Activated naive CD8-positive, alpha-beta T cell (primary cell): Measurements from ENCODE around the gene SMC6.
A peak's percentile ranks its signal among the peaks of the same experiment; 100 is the strongest.

Experiments
- H3K27ac Mint-ChIP-seq: one replicate; pipeline ENCODE4 v1.8.0; 2021; ENCODE audit warnings: mixed read lengths
- H3K27me3 Mint-ChIP-seq: one replicate; pipeline ENCODE4 v1.8.0; 2021; ENCODE audit warnings: mixed read lengths
- H3K36me3 Mint-ChIP-seq: one replicate; pipeline ENCODE4 v1.8.0; 2021; ENCODE audit warnings: mixed read lengths
- H3K4me1 Mint-ChIP-seq: one replicate; pipeline ENCODE4 v1.8.0; 2021; ENCODE audit warnings: low read depth, mixed read lengths
- H3K4me3 Mint-ChIP-seq: one replicate; pipeline ENCODE4 v1.8.0; 2021; ENCODE audit warnings: mild to moderate bottlenecking, mixed read lengths
- H3K9me3 Mint-ChIP-seq: one replicate; pipeline ENCODE4 v1.8.0; 2021; ENCODE audit warnings: low read depth, mixed read lengths

SMC6 gene, protein sequence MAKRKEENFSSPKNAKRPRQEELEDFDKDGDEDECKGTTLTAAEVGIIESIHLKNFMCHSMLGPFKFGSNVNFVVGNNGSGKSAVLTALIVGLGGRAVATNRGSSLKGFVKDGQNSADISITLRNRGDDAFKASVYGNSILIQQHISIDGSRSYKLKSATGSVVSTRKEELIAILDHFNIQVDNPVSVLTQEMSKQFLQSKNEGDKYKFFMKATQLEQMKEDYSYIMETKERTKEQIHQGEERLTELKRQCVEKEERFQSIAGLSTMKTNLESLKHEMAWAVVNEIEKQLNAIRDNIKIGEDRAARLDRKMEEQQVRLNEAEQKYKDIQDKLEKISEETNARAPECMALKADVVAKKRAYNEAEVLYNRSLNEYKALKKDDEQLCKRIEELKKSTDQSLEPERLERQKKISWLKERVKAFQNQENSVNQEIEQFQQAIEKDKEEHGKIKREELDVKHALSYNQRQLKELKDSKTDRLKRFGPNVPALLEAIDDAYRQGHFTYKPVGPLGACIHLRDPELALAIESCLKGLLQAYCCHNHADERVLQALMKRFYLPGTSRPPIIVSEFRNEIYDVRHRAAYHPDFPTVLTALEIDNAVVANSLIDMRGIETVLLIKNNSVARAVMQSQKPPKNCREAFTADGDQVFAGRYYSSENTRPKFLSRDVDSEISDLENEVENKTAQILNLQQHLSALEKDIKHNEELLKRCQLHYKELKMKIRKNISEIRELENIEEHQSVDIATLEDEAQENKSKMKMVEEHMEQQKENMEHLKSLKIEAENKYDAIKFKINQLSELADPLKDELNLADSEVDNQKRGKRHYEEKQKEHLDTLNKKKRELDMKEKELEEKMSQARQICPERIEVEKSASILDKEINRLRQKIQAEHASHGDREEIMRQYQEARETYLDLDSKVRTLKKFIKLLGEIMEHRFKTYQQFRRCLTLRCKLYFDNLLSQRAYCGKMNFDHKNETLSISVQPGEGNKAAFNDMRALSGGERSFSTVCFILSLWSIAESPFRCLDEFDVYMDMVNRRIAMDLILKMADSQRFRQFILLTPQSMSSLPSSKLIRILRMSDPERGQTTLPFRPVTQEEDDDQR

DNA sequence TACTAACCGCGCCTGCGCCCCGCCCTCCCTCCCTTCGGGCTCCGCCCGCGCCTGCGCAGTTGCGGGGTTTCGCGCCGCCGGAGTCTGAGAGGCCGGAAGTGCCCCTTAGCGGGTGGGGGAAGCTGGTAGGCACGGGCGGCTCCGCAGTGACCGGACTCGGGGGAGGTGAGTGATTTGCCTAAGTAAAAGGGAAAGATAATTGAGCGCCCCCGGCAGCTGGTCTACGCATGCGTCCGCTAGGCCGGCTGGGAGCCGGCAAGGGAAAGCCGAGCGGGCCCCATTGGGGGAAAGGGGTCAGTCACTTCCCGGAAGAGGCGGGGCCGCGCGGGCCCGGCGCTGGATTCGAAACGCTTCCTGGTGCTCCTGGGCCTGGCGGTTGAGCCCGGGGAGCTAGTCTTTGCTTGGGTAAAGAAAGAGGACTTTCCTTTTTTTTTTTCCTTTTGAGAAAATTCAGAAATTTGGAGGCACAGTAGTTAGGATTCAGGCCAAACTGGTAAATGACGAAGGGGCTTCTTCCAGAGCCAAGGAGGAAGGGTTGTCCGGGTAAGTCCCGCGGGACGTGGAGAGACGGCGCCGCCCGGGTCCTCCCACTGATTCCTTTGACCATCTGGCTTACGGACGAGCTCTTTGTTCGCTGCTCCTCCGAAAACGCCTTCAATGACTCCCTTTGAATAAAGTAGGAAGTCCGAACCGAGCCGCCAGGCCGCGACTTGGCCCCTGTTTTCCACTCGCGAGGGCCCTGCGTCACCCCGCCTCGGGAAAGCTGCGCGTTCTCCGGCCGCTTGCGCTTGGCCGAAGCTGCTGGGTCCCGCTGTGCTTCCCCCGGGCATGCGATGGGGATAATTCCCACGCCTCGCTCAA is at the start of gene SMC6, which contains the start of gene GEN1:
Gene SMC6 (minus strand): TSS at position 8 of the 861 bp plus-strand sequence. CDS start 7,864 bp downstream, outside the sequence.
Gene GEN1 (plus strand): TSS at position 336 of the 861 bp plus-strand sequence. CDS start 5,806 bp downstream, outside the sequence.
- peaks cover 28% of the 10 kb centered on the region for H3K4me1 Mint-ChIP-seq
- H3K27ac Mint-ChIP-seq = peak within 1 kb of the TSS; percentile 95
- no peaks in the 10 kb centered on the region for H3K27me3 Mint-ChIP-seq
- no peaks in the 10 kb centered on the region for H3K9me3 Mint-ChIP-seq
- H3K36me3 Mint-ChIP-seq = no peaks in the 10 kb centered on the region
- peak within 1 kb of the TSS; percentile 95 for H3K4me3 Mint-ChIP-seq

DNA sequence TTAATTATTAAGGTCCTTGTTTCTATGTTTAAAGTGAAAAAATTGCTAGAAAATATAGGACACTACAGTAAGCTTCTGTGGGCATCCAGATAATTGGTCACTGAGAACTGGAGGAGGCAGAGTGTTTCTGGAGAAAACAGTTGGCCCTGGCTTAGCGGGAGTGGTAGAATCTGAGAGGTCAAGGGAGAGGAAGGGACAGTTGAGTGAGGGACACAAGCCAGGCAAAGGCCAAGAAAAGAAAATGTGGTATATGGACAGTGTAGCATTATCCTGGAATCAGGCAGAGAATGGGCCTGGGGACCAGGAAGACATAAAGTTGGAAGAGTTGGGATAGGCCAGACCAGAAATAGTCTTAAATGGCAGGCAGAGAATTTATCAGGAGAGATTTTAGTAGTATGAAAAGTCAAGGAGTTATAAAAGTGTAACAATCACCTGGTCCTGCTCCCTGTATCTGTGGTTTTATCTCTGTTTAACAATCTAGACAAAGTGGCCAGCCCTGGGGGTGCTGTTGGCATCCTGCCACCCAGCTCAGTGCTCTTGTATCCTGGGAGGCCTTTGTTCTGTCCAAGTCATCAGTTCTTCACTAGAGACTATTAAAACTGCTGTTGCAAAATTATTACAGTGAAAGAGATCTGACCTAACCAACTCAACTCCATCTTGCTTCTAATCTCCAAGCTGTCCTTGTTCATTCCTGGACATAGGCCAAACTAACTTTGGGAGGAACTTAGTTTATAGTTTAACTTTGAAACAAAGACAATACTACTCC is 47.3 kb upstream of the SMC6 start:
- H3K27ac Mint-ChIP-seq = no peak overlapping the region
- no peaks in the 10 kb centered on the region for H3K9me3 Mint-ChIP-seq
- H3K4me3 Mint-ChIP-seq = no peak overlapping the region
- peaks cover 4% of the 10 kb centered on the region for H3K27me3 Mint-ChIP-seq
- H3K36me3 Mint-ChIP-seq = no peaks in the 10 kb centered on the region
- no peaks in the 10 kb centered on the region for H3K4me1 Mint-ChIP-seq

DNA sequence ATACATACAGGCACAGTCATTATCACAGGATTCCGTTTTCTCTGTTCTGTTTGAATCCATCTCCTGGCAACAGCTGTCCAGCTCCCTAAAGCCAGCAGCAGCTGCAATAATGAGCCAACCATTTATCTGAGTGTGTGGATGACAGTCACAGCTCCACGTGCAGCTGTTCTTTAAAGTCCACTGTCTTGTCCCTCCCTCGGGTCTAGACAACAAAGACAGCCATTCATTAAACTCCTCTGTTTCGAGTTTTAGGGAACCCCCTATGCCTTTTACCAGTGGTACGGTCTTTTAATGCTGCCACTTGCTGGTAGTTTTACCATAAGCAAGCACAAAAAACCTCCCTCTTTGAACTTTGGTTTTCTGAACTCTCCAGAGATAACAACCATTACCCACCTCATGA is 46.6 kb upstream of the SMC6 start:
- no peak overlapping the region for H3K4me3 Mint-ChIP-seq
- no peaks in the 10 kb centered on the region for H3K4me1 Mint-ChIP-seq
- no peaks in the 10 kb centered on the region for H3K9me3 Mint-ChIP-seq
- no peak overlapping the region for H3K27ac Mint-ChIP-seq
- peaks cover 5% of the 10 kb centered on the region for H3K27me3 Mint-ChIP-seq
- no peaks in the 10 kb centered on the region for H3K36me3 Mint-ChIP-seq

- Mint-ChIP-seq H3K9me3 (no peaks in the 10 kb centered on the region), H3K27ac (no peak overlapping the region), H3K4me3 (no peak overlapping the region), H3K4me1 (no peaks in the 10 kb centered on the region), H3K36me3 (no peaks in the 10 kb centered on the region), H3K27me3 (peaks cover 8% of the 10 kb centered on the region)
Observed at GRCh38 chr2:17799301-17800120, 45.9 kb upstream of the SMC6 start.

- Mint-ChIP-seq H3K27me3 (peaks cover 8% of the 10 kb centered on the region), H3K4me3 (no peak overlapping the region), H3K27ac (no peak overlapping the region), H3K9me3 (no peaks in the 10 kb centered on the region), H3K36me3 (no peaks in the 10 kb centered on the region), H3K4me1 (no peaks in the 10 kb centered on the region)
Observed at GRCh38 chr2:17798338-17798737, 44.7 kb upstream of the SMC6 start.

GRCh38 chr2:17795309-17795708 is 41.7 kb upstream of the SMC6 start:
- no peaks in the 10 kb centered on the region for H3K36me3 Mint-ChIP-seq
- H3K27me3 Mint-ChIP-seq = peaks cover 21% of the 10 kb centered on the region
- H3K4me3 Mint-ChIP-seq = no peak overlapping the region
- no peaks in the 10 kb centered on the region for H3K4me1 Mint-ChIP-seq
- no peak overlapping the region for H3K27ac Mint-ChIP-seq
- H3K9me3 Mint-ChIP-seq = no peaks in the 10 kb centered on the region

- Mint-ChIP-seq H3K4me1 (no peaks in the 10 kb centered on the region), H3K27me3 (peaks cover 21% of the 10 kb centered on the region), H3K27ac (no peak overlapping the region), H3K9me3 (no peaks in the 10 kb centered on the region), H3K36me3 (no peaks in the 10 kb centered on the region), H3K4me3 (no peak overlapping the region)
Observed at GRCh38 chr2:17793803-17794354, 40.3 kb upstream of the SMC6 start.

DNA sequence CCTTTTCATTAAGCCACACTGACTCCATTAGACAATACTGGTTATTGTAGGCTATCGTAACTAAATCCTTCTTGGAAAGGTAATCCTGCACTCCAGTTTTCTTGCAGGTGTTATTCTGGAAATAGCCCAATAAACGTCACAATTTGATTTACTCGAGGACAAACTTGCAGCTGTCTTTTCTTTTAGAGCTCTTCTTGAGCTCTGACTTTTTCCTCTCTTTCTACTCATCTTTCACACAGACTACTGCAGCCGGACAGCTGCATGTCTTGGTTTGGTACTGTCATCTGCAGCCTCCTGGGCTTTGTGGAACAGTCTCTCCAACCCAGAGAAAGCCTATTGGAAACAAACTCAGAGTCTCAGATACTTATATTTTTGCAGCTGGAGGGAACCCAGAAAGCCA is 39.7 kb upstream of the SMC6 start:
- Mint-ChIP-seq H3K36me3 (no peaks in the 10 kb centered on the region), H3K4me3 (no peak overlapping the region), H3K4me1 (no peaks in the 10 kb centered on the region), H3K27ac (no peak overlapping the region), H3K27me3 (peaks cover 21% of the 10 kb centered on the region), H3K9me3 (no peaks in the 10 kb centered on the region)

- H3K4me3 Mint-ChIP-seq = no peak overlapping the region
- no peak overlapping the region for H3K27ac Mint-ChIP-seq
- no peaks in the 10 kb centered on the region for H3K4me1 Mint-ChIP-seq
- H3K36me3 Mint-ChIP-seq = no peaks in the 10 kb centered on the region
- H3K27me3 Mint-ChIP-seq = peaks cover 19% of the 10 kb centered on the region
- H3K9me3 Mint-ChIP-seq = no peaks in the 10 kb centered on the region
Observed at GRCh38 chr2:17792515-17792914, 38.9 kb upstream of the SMC6 start.

DNA sequence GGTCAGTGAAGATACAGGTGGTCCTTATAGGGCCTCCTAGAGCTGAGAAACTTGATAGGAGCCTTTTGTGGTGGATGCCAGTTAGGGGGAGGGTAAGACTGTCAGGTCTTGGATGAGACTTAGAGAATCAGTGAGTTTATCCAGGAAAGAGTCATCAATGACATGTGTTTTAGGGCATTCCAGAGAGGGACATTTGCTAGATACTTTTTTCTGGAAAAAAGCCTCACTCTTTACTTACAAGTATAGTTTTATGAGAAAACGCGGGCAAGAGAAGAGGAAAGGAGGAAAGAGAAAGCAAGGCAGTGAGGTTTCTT is 38.2 kb upstream of the SMC6 start:
- Mint-ChIP-seq H3K27ac (no peak overlapping the region), H3K4me3 (no peak overlapping the region), H3K9me3 (no peaks in the 10 kb centered on the region), H3K27me3 (peaks cover 19% of the 10 kb centered on the region), H3K4me1 (no peaks in the 10 kb centered on the region), H3K36me3 (no peaks in the 10 kb centered on the region)

DNA sequence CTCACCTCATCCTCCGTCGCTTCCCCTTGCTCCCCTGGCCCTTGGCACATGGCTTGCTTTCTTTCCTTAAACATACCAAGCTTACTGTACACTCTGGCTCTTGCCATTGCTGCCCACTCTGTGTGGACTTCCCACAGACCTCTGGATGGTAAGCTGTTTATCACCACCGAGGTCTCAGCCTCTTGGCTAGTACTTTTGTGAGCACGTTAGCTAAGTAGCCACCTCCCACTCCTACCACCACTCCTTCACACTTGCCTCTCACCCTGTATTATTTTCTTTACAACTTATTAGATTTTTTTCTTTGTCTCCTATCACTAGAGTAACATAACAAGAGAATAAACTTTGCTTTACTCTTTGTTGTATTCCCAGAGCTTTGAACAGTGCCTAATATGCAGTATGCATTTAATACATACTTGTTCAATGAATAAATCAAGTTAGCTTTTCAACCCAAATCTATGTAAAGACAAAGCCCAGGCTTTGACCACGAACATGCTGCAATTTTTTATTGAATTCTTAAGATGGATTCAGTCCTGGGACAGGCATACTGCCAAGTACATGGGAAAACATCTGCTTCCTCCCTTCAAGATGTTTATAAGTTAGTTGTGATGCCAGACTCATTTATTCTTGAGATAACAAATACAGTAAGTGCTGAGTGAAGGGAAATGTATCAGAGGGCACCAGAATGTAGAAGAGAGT is 37.7 kb upstream of the SMC6 start:
- Mint-ChIP-seq H3K36me3 (no peaks in the 10 kb centered on the region), H3K27me3 (peaks cover 19% of the 10 kb centered on the region), H3K4me3 (no peak overlapping the region)

DNA sequence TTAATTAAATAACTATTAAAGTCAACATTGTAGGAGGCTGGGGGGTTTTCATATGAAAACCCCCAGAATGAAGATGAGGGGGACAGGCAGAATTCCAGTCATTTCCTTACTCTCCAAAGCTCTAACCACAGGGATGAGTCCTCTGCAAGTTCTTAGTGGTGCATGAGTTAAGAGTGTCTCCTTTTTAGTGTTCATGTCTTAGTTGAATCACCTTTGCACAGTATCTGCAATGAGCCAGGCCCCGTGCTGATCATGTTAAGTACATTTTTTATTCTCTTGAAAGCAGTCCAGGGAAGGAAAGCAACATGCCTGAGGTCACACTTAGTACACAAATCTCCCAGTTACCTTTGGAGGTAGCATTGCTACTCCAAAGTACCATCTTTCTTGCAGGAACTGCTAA is 36.9 kb upstream of the SMC6 start:
- Mint-ChIP-seq H3K27me3 (peaks cover 18% of the 10 kb centered on the region), H3K36me3 (peaks cover 3% of the 10 kb centered on the region), H3K4me1 (no peaks in the 10 kb centered on the region), H3K9me3 (no peaks in the 10 kb centered on the region), H3K4me3 (no peak overlapping the region), H3K27ac (no peak overlapping the region)

More for the DNA sequence above, 37.7 kb upstream of the SMC6 start:
- Mint-ChIP-seq H3K27ac (no peak overlapping the region), H3K9me3 (no peaks in the 10 kb centered on the region), H3K4me1 (no peaks in the 10 kb centered on the region)
